Panc1 (cell line): ENCODE measurements around the gene KCNQ4. TPM values are rescaled to one million over a fixed set of nuclear protein-coding genes. Genes with fewer than 3 reads are reported as not detected.

Experiments
- ATAC-seq: fragments of 200-7000 bp; cut with Tn5 transposase; 2 replicates; pipeline ENCODE4 v1.9.1; 2020; ENCODE audit warnings: mild to moderate bottlenecking, moderate library complexity
- BruUV-seq: library from RNA; stranded (reverse); fragments of 400-500 nt; replicated peaks from 2 replicates; lab custom pipeline; 2021; lab: Mats Ljungman, UMichigan
- CTCF ChIA-PET: fragments of 300-600 bp; sonication (Branson Sonifier 250); formaldehyde crosslinking; loops from one replicate; lab custom pipeline; 2022; ENCODE audit warnings: antibody characterized with exemption; lab: Charles Lee
- POLR2A ChIA-PET: fragments of 300-600 bp; sonication (Branson Sonifier 250); formaldehyde crosslinking; loops from one replicate; lab custom pipeline; 2022; ENCODE audit warnings: antibody characterized with exemption; lab: Charles Lee
- DNase-seq: peaks from one replicate; pipeline ENCODE4 v3.0.0-alpha.2; 2010; ENCODE audit warnings: low read depth, low spot score
- H3K27ac ChIP-seq: 2 replicates; pipeline ENCODE4 v1.5.1; 2011; ENCODE audit warnings: mild to moderate bottlenecking, low read length, inconsistent platforms
- H3K27me3 ChIP-seq: fragments of 200-500 bp; sonication (Bioruptor generic); 2 replicates; pipeline ENCODE4 v1.6.0; 2014; ENCODE audit warnings: low read length, inconsistent platforms; ENCODE audit not compliant: control insufficient read depth, insufficient read depth
- H3K36me3 ChIP-seq: fragments of 200-500 bp; sonication (Bioruptor generic); 2 replicates; pipeline ENCODE4 v1.5.1; 2014; ENCODE audit warnings: inconsistent platforms, mild to moderate bottlenecking, low read length, moderate library complexity; ENCODE audit not compliant: control insufficient read depth, insufficient read depth
- H3K4me1 ChIP-seq: 2 replicates; pipeline ENCODE4 v1.5.1; 2011; ENCODE audit warnings: inconsistent platforms, mild to moderate bottlenecking, low read length, moderate library complexity; ENCODE audit not compliant: control insufficient read depth, insufficient read depth
- H3K4me3 ChIP-seq, 2 experiments: 2 replicates each; pipeline ENCODE4 v1.5.1; 2011 to 2012; ENCODE audit warnings: low read depth in 2 of 2, low read length in 2 of 2, mild to moderate bottlenecking in 2 of 2, inconsistent platforms in 1 of 2, moderate library complexity in 1 of 2
- H3K9me3 ChIP-seq: fragments of 200-500 bp; sonication (Bioruptor generic); 2 replicates; pipeline ENCODE4 v1.5.1; 2014; ENCODE audit warnings: low read depth, mild to moderate bottlenecking, inconsistent platforms, low read length, moderate library complexity; ENCODE audit not compliant: control insufficient read depth, insufficient read depth
- CTCF ChIP-seq: fragments of 450-650 bp; IDR thresholded peaks from 2 replicates; pipeline ENCODE4 v1.5.1; 2017; ENCODE audit warnings: mild to moderate bottlenecking
- POLR2AphosphoS5 ChIP-seq: IDR thresholded peaks from 2 replicates; pipeline ENCODE4 v1.6.1; 2012; ENCODE audit warnings: mild to moderate bottlenecking, low read depth, low read length, moderate library complexity
- REST ChIP-seq, 2 experiments: IDR thresholded peaks; 2 replicates each; pipeline ENCODE4 v1.6.1; 2011 to 2012; ENCODE audit warnings: low read depth in 2 of 2, control low read depth in 1 of 2, low read length in 1 of 2, mild to moderate bottlenecking in 1 of 2, moderate library complexity in 1 of 2; ENCODE audit not compliant: insufficient read depth in 1 of 2
- SIN3A ChIP-seq: IDR thresholded peaks from 2 replicates; pipeline ENCODE4 v1.6.1; 2012; ENCODE audit warnings: low read depth, mild to moderate bottlenecking, low read length, moderate library complexity, borderline replicate concordance; ENCODE audit not compliant: insufficient read depth
- TCF7L2 ChIP-seq: IDR thresholded peaks from 2 replicates; pipeline ENCODE4 v1.6.1; 2011; ENCODE audit warnings: mild to moderate bottlenecking, low read depth, low read length, inconsistent platforms
- in situ Hi-C: cut with HindIII; loops from 2 replicates; pipeline ENCODE4 v1.10.0; 2016; ENCODE audit warnings: low sequenced_read_pairs, low pct_unique_long_range_greater_than_20kb
- intact Hi-C: fragments of 100-400 bp; cut with micrococcal nuclease; formaldehyde crosslinking; loops from one replicate; pipeline ENCODE4 v1.10.0; 2022; ENCODE audit not compliant: unreplicated experiment
- total RNA-seq: library from RNA; stranded (reverse); gene quantifications from one replicate; pipeline ENCODE4 v1.2.1, GENCODE V29; 2021; ENCODE audit not compliant: unreplicated experiment

The KCNQ4 gene
- total RNA-seq, 1 experiment from 2014 or later, result 2.6 TPM

- no peaks in the 10 kb centered on the region for H3K9me3 ChIP-seq
- H3K27me3 ChIP-seq, result no peaks in the 10 kb centered on the region
- DNase-seq (no peak), ATAC-seq (no peak)
- H3K4me1 ChIP-seq, result peaks cover 3% of the 10 kb centered on the region; the same call in 1 of the 2 replicates
- H3K36me3 ChIP-seq, result no peaks in the 10 kb centered on the region
- intact Hi-C loops (no loop called here), in situ Hi-C loops (no loop called here)
- POLR2A ChIA-PET, result no interaction called here
- H3K4me3 ChIP-seq, result no peak overlapping the region
- CTCF ChIA-PET, result no interaction called here
- BruUV-seq, result no TSS peak
- TF ChIP-seq TCF7L2 (no peak), REST (IDR thresholded peaks at IDR 0.05; ENCODE audit: insufficient read depth in 1 of 2, low read depth in 2 of 2, low read length in 1 of 2) (no peak), SIN3A (no peak), CTCF (no peak), POLR2AphosphoS5 (no peak)
- H3K27ac ChIP-seq, result no peak overlapping the region
Observed at GRCh38 chr1:40792036-40792435, 8.4 kb downstream of the KCNQ4 start.

GRCh38 chr1:40793617-40794016 lies 10.0 kb downstream of the KCNQ4 start:
- CTCF ChIA-PET, result no interaction called here
- no peaks in the 10 kb centered on the region for H3K36me3 ChIP-seq
- in situ Hi-C loops (no loop called here), intact Hi-C loops (no loop called here)
- no peak overlapping the region for H3K27ac ChIP-seq
- H3K4me3 ChIP-seq, result no peak overlapping the region
- no TSS peak for BruUV-seq
- DNase-seq, result no peak
- H3K4me1 ChIP-seq, result peaks cover 6% of the 10 kb centered on the region
- TF ChIP-seq CTCF (no peak), SIN3A (no peak), TCF7L2 (no peak), POLR2AphosphoS5 (no peak), REST (IDR thresholded peaks at IDR 0.05; ENCODE audit: insufficient read depth in 1 of 2, low read depth in 2 of 2, low read length in 1 of 2) (no peak)
- ATAC-seq, result no peak
- no peaks in the 10 kb centered on the region for H3K27me3 ChIP-seq
- H3K9me3 ChIP-seq, result no peaks in the 10 kb centered on the region
- POLR2A ChIA-PET, result no interaction called here
